Hematopoietic multipotent progenitor cell treated with erythropoietin and hydrocortisone succinate and interleukin-3 and kit ligand, for 17 days (in vitro differentiated cells): ENCODE data around the gene GCSH.

ENCODE experiments used
- DNase-seq: peaks from one replicate; pipeline ENCODE4 v3.0.0-alpha.2; 2015; ENCODE audit warnings: low spot score

Gene GCSH

GRCh38 chr16:81041696-81042095 lies 54.5 kb downstream of the GCSH start:
- no peak for DNase-seq

GRCh38 chr16:81040842-81041241 lies 55.4 kb downstream of the GCSH start:
- DNase-seq = no peak

DNA sequence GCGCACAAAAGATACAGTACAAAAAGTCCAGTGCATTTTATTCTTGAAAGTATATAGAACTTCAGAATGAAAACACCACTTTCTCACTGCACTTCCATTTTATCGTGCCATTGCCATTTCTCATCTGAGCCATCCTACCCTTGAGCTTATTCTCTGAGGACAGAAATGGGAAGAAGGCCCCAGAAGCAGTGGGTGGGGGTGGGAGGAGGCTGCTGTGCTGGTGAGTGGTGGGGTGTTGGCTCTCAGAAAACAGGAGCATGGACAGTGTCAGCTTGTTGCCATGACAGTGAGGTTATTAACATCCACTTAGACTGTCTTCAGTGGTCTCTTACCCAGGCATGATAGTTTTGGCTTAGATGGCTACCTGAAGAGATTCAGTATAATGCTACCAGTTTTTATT lies 56.1 kb downstream of the GCSH start:
- DNase-seq = no peak

GRCh38 chr16:81036751-81037350 lies 59.3 kb downstream of the GCSH start:
- peak; percentile 14 for DNase-seq

- DNase-seq = peak; percentile 12
Measured at GRCh38 chr16:81035975-81036750, 60.0 kb downstream of the GCSH start.

GRCh38 chr16:81035398-81035974 lies 60.7 kb downstream of the GCSH start, which contains the start of gene ATMIN:
ATMIN (plus strand) TSS chr16:81035842; CDS start chr16:81035871, 29 bp downstream.
- peak; percentile 94 for DNase-seq
